Effector memory CD4-positive, alpha-beta T cell (primary cell): ENCODE results near the gene NPAS2.

Experiments used
- DNase-seq, 3 donors: peaks; one replicate each; pipeline ENCODE4 v3.0.0-alpha.2; 2020
- H3K27ac ChIP-seq: 2 replicates; pipeline ENCODE4 v1.7.0; 2013; ENCODE audit warnings: mild to moderate bottlenecking, low read length, moderate library complexity; ENCODE audit not compliant: insufficient read depth, poor library complexity, severe bottlenecking
- H3K27me3 ChIP-seq: replicated peaks from 2 replicates; pipeline ENCODE4 v1.7.0; 2013; ENCODE audit warnings: mild to moderate bottlenecking, low read length; ENCODE audit not compliant: insufficient read depth, control insufficient read depth, poor library complexity, severe bottlenecking
- H3K36me3 ChIP-seq: 2 replicates; pipeline ENCODE4 v1.7.0; 2013; ENCODE audit warnings: mild to moderate bottlenecking, low read length, moderate library complexity; ENCODE audit not compliant: control insufficient read depth, insufficient read depth
- H3K4me1 ChIP-seq: 2 replicates; pipeline ENCODE4 v1.7.0; 2013; ENCODE audit warnings: low read length, mild to moderate bottlenecking; ENCODE audit not compliant: control insufficient read depth, insufficient read depth, poor library complexity, severe bottlenecking
- H3K4me3 ChIP-seq: 2 replicates; pipeline ENCODE4 v1.7.0; 2013; ENCODE audit warnings: low read length, low read depth, mild to moderate bottlenecking; ENCODE audit not compliant: insufficient read depth, poor library complexity, severe bottlenecking
- H3K9me3 ChIP-seq: 2 replicates; pipeline ENCODE4 v1.7.0; 2013; ENCODE audit warnings: mild to moderate bottlenecking, low read length, moderate library complexity; ENCODE audit not compliant: control insufficient read depth

NPAS2 gene

DNA sequence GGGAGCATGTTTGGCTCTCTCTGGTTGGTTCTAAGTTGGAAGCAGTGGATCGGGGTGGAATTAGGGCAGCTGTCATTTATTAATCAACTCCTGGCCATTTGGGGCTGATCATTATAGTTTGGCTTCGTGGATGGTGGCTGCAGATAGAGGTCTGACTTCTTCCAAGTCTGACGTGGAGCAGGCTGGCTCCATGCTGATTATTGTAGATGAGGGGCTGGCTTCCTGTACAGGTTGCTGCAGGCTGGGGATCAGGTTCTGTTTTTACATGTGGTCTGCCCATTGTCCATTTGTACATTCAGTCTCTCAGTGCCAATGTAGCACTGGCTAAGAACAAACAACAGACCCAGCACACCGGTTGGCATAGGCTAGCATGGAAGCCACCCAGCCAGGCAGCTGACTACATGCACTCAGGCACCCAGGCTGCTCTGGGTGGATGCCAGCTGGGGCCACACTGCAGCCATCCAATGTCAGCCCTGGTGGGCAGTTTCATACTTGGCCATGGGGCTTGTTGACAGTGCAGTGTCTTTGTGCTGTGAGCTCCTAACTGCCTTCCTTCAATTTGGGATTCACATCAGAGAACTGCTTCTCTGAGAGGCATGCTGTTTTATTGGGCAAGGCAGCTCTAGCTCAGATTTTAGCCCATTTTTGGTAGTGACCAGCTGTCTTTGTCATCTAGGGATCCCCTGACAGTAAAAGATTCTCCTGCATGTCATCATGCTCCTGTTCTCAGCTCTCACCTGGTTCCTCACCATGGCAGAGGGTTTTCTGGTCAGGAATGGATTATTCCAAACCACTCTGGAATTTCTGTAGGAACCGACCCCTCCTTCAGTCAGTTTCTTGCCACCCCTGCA lies 25.4 kb downstream of the NPAS2 start:
- H3K36me3 ChIP-seq, result no peaks in the 10 kb centered on the region
- no peaks in the 10 kb centered on the region for H3K9me3 ChIP-seq
- H3K4me1 ChIP-seq, result no peaks in the 10 kb centered on the region
- no peak overlapping the region for H3K4me3 ChIP-seq
- H3K27me3 ChIP-seq, result no peaks in the 10 kb centered on the region
- no peak overlapping the region for H3K27ac ChIP-seq
- DNase-seq, result no peak

DNA sequence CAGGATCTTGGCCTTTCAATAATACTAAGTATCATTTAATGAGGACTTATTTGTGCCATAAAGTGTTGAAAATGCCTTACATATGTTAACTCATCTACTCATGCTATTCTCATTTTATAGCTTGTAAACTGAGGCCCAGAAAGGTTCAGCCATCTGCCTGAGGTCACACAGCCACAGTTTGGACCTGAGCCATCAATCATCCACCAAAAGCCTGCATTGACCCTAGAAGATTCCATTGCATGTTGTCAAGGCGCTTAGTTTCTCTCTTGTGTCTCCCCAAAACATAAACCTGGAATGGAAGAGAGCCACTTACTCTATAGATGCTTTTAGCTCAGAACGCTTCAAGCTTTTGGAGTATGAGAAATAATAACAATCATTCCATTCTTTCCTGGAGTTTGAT lies 26.8 kb downstream of the NPAS2 start:
- H3K4me3 ChIP-seq, result no peak overlapping the region
- no peaks in the 10 kb centered on the region for H3K36me3 ChIP-seq
- H3K27ac ChIP-seq, result no peak overlapping the region
- no peaks in the 10 kb centered on the region for H3K4me1 ChIP-seq
- H3K27me3 ChIP-seq, result no peaks in the 10 kb centered on the region
- DNase-seq, result no peak
- H3K9me3 ChIP-seq, result no peaks in the 10 kb centered on the region

DNA sequence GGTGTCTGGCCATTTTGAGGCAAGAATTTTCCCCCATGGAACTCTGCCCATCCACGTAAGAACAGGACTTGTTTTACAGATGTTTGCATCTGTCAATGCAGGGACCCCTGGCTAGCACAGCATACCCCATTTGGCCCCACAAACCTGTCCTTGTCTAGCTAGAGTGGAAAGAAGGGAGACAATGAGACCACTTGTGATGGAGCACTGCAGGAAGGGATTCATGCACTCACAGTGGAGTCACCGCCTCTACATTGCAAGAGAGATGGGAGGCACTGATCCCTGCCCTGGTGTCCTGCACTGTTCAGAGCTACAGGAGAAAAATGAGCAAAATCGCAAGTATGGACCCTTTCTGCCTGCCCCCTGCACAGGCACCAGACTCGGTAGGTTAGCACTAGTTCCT lies 32.5 kb downstream of the NPAS2 start:
- Histone ChIP-seq H3K27ac (no peak overlapping the region), H3K9me3 (no peaks in the 10 kb centered on the region)

DNA sequence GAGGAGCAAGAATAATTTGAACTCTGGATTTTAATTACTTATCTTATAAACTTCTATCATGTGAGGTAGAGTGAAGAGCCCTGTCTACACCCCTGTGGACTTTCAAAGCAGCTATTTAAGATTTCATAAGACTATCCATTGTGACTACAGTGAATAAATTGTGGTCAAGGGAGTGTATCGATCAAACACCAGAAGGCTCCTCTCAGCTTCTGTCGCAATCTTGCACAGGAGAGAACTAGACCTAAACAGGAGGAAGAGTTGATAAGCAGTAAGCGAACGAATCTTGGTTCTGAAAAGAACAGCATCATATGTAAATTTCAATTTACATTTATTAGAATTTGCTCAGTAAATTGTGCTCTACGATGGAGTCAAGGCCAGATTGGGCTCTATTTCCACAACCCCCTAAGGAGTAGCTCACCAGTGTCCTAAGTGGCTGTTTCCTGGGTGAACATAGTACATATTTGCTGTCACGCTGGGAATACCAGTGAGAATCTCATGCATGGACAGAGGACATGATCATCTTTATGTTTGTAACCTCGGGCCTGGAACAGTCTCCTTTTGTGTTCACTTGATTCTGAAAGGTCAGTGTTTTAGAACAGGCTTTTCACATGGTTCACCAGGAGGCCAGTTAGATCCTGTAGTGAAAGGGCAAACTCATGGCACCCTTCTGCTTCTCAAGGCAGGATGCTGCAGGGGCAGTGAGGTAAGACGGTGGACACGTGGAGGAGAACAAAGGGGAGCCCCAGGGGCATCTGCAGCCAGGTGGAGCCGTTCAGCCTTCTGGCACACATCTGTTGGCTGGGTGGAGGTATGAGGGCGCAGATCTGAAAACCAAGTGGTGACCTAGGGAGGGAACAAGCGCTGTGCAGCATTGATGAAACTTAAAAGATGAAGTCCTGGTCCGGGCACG lies 33.3 kb downstream of the NPAS2 start:
- no peak for DNase-seq
- Histone ChIP-seq H3K4me1 (no peaks in the 10 kb centered on the region), H3K27ac (no peak overlapping the region), H3K36me3 (no peaks in the 10 kb centered on the region), H3K27me3 (no peaks in the 10 kb centered on the region), H3K4me3 (no peak overlapping the region), H3K9me3 (no peaks in the 10 kb centered on the region)

More for the DNA sequence above, 32.5 kb downstream of the NPAS2 start:
- Histone ChIP-seq H3K27me3 (no peaks in the 10 kb centered on the region), H3K4me3 (no peak overlapping the region), H3K36me3 (no peaks in the 10 kb centered on the region), H3K4me1 (no peaks in the 10 kb centered on the region)
- no peak for DNase-seq

GRCh38 chr2:100853909-100854810 lies 34.2 kb downstream of the NPAS2 start:
- H3K4me3 ChIP-seq, result no peak overlapping the region
- H3K36me3 ChIP-seq, result no peaks in the 10 kb centered on the region
- no peaks in the 10 kb centered on the region for H3K4me1 ChIP-seq
- no peak for DNase-seq
- H3K27ac ChIP-seq, result no peak overlapping the region
- H3K27me3 ChIP-seq, result no peaks in the 10 kb centered on the region
- no peaks in the 10 kb centered on the region for H3K9me3 ChIP-seq

GRCh38 chr2:100855084-100855483 lies 35.1 kb downstream of the NPAS2 start:
- no peak overlapping the region for H3K27ac ChIP-seq
- H3K9me3 ChIP-seq, result no peaks in the 10 kb centered on the region
- no peaks in the 10 kb centered on the region for H3K27me3 ChIP-seq
- DNase-seq, result no peak
- no peak overlapping the region for H3K4me3 ChIP-seq
- no peaks in the 10 kb centered on the region for H3K36me3 ChIP-seq
- no peaks in the 10 kb centered on the region for H3K4me1 ChIP-seq

DNA sequence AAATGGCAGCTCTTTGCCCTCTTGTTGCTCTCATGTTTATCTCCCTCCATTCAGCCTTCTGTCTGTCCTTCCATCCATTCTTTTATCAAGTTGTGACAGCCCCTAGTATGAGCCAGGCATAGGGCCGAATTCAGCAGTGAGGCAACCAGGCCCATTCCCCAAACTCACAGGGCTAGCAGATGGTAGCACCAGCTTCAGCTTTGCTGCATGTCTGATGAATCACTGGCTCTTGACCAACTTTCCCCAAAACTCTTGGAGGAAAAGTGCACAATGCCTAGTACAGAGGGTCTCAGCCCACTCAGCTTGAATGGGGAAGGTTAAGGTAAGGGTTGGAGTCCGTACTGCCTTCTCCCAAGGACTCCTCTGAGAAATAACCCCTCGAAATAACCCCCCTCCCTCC lies 35.7 kb downstream of the NPAS2 start:
- Histone ChIP-seq H3K36me3 (no peaks in the 10 kb centered on the region), H3K9me3 (no peaks in the 10 kb centered on the region), H3K4me1 (no peaks in the 10 kb centered on the region), H3K27me3 (no peaks in the 10 kb centered on the region), H3K4me3 (no peak overlapping the region), H3K27ac (no peak overlapping the region)
- DNase-seq, result no peak

GRCh38 chr2:100856732-100857131 lies 36.8 kb downstream of the NPAS2 start:
- no peaks in the 10 kb centered on the region for H3K9me3 ChIP-seq
- no peaks in the 10 kb centered on the region for H3K36me3 ChIP-seq
- H3K27ac ChIP-seq, result no peak overlapping the region
- DNase-seq, result no peak
- H3K4me1 ChIP-seq, result no peaks in the 10 kb centered on the region
- no peak overlapping the region for H3K4me3 ChIP-seq
- H3K27me3 ChIP-seq, result no peaks in the 10 kb centered on the region

GRCh38 chr2:100857341-100857740 lies 37.4 kb downstream of the NPAS2 start:
- Histone ChIP-seq H3K9me3 (no peaks in the 10 kb centered on the region), H3K36me3 (no peaks in the 10 kb centered on the region), H3K4me3 (no peak overlapping the region), H3K27me3 (no peaks in the 10 kb centered on the region), H3K27ac (no peak overlapping the region), H3K4me1 (no peaks in the 10 kb centered on the region)
- DNase-seq, result no peak
